HepG2 (cell line): ENCODE results near the gene TFDP1. TPM values are rescaled to one million over a fixed set of nuclear protein-coding genes. Genes with fewer than 3 reads are reported as not detected.

Experiments used
- ATAC-seq: fragments of 200-7000 bp; cut with Tn5 transposase; 3 replicates; pipeline ENCODE4 v1.9.1; 2020; ENCODE audit warnings: mild to moderate bottlenecking, moderate library complexity
- BruUV-seq: library from RNA; stranded (reverse); fragments of 400-500 nt; replicated peaks from 2 replicates; lab custom pipeline; 2021; lab: Mats Ljungman, UMichigan
- CTCF ChIA-PET: fragments of 300-600 bp; formaldehyde crosslinking; extraction: SDS; loops from one replicate; lab custom pipeline; 2021; ENCODE audit warnings: low total read pairs, inconsistent platforms, low intra/inter-chr PET ratio; lab: Yijun Ruan, JAX
- POLR2A ChIA-PET: fragments of 350-600 bp; sonication (Branson Sonifier 250); formaldehyde crosslinking; loops from one replicate; lab custom pipeline; 2020; ENCODE audit warnings: antibody characterized with exemption, inconsistent platforms; lab: Yijun Ruan, JAX
- DNase-seq: peaks from one replicate; pipeline ENCODE4 v3.0.0-alpha.2; 2015; ENCODE audit warnings: low spot score
- FAIRE-seq: peaks from 3 replicates; lab custom pipeline; 2011; peaks lifted over from hg19 to GRCh38; lab: Jason Lieb, UNC
- H2AFZ ChIP-seq: one replicate; pipeline ENCODE4 v1.6.1; 2011; ENCODE audit warnings: low read length, inconsistent platforms
- H3K27ac ChIP-seq: fragments of 300-600 bp; 3 replicates; pipeline ENCODE4 v1.8.0; 2011; ENCODE audit warnings: mixed run types, mild to moderate bottlenecking, mixed read lengths, low read length, inconsistent platforms; ENCODE audit not compliant: insufficient read depth; ENCODE audit errors: extremely low read length
- H3K27me3 ChIP-seq, 2 experiments: fragments of 200-600 bp in 1 of 2; 2 replicates in 1 of 2; 3 replicates in 1 of 2; pipeline versions ENCODE4 v1.6.0 to v1.8.0; 2011; ENCODE audit warnings: low read length in 2 of 2, mild to moderate bottlenecking in 2 of 2, moderate library complexity in 2 of 2, inconsistent platforms in 1 of 2; ENCODE audit not compliant: insufficient read depth in 2 of 2, control insufficient read depth in 1 of 2
- H3K36me3 ChIP-seq, 2 experiments: fragments of 200-600 bp in 1 of 2; replicated peaks in 1 of 2; 2 replicates in 1 of 2; 3 replicates in 1 of 2; pipeline versions ENCODE4 v1.5.1 to v1.8.0; 2011; ENCODE audit warnings: low read length in 2 of 2, inconsistent platforms in 1 of 2; ENCODE audit not compliant: insufficient read depth in 2 of 2, control insufficient read depth in 1 of 2
- H3K4me1 ChIP-seq: 2 replicates; pipeline ENCODE4 v1.5.1; 2012; ENCODE audit warnings: low read length, inconsistent platforms; ENCODE audit not compliant: insufficient read depth
- H3K4me2 ChIP-seq: 2 replicates; pipeline ENCODE4 v1.6.0; 2011; ENCODE audit warnings: low read depth, low read length, inconsistent platforms
- H3K4me3 ChIP-seq, 3 experiments: fragments of 200-600 bp in 1 of 3; sonication (generic), shearing (Covaris generic) in 1 of 3; replicated peaks in 1 of 3; 2 replicates each; pipeline ENCODE4 v1.5.1; 2011 to 2016; ENCODE audit warnings: low read length in 3 of 3, inconsistent platforms in 2 of 3, low read depth in 2 of 3, mild to moderate bottlenecking in 2 of 3, control low read depth in 1 of 3, mixed read lengths in 1 of 3; ENCODE audit not compliant: insufficient read depth in 1 of 3
- H3K79me2 ChIP-seq: one replicate; pipeline ENCODE4 v1.6.1; 2011; ENCODE audit warnings: low read length, inconsistent platforms; ENCODE audit not compliant: insufficient read depth
- H3K9ac ChIP-seq: 2 replicates; pipeline ENCODE4 v1.6.0; 2011; ENCODE audit warnings: mild to moderate bottlenecking, low read depth, low read length, inconsistent platforms; ENCODE audit not compliant: insufficient read depth
- H3K9me3 ChIP-seq: 2 replicates; pipeline ENCODE4 v1.5.1; 2012; ENCODE audit warnings: mild to moderate bottlenecking, low read length
- H4K20me1 ChIP-seq: 2 replicates; pipeline ENCODE4 v1.6.0; 2011; ENCODE audit warnings: inconsistent platforms, mild to moderate bottlenecking, low read length, moderate library complexity; ENCODE audit not compliant: insufficient read depth
- CERS6 ChIP-seq: sonication (generic); formaldehyde crosslinking; IDR thresholded peaks from 2 replicates; pipeline ENCODE4 v1.5.0; 2020; ENCODE audit warnings: missing genetic modification reagents
- TBX3 ChIP-seq: fragments of 450-650 bp; IDR thresholded peaks from 2 replicates; pipeline ENCODE4 v1.6.1; 2017; ENCODE audit warnings: antibody characterized with exemption, mild to moderate bottlenecking, inconsistent platforms, borderline replicate concordance
- TERF1 ChIP-seq: sonication (generic); formaldehyde crosslinking; IDR thresholded peaks from 2 replicates; pipeline ENCODE4 v1.8.0; 2022; ENCODE audit warnings: mild to moderate bottlenecking, missing genetic modification reagents, moderate library complexity
- ZSCAN12 ChIP-seq: sonication (generic); formaldehyde crosslinking; IDR thresholded peaks from 2 replicates; pipeline ENCODE4 v1.9.0; 2021; ENCODE audit warnings: mild to moderate bottlenecking, missing genetic modification reagents
- WGBS: methylation state at CpG from one replicate; pipeline ENCODE4 v1.1.6; 2017; ENCODE audit warnings: low lambda C conversion rate; 5-methylcytosine and 5-hydroxymethylcytosine counted together
- in situ Hi-C: cut with HindIII; loops from 2 replicates; pipeline ENCODE4 v1.10.0; 2017; ENCODE audit warnings: low pct_unique_long_range_greater_than_20kb; ENCODE audit not compliant: extremely low pct_ligation_motif_present
- intact Hi-C: fragments of 100-400 bp; cut with micrococcal nuclease; formaldehyde crosslinking; loops from one replicate; pipeline ENCODE4 v1.10.0; 2022; ENCODE audit not compliant: unreplicated experiment
- polyA plus RNA-seq, 8 experiments: library from polyadenylated mRNA; depleted of rRNA in 3 of 8; stranded (reverse) in 7 of 8; unstranded in 1 of 8; fragments of >200 nt; fragmentation: Illumina TruSeq in 4 of 8; extraction: Trizol in 4 of 8; gene quantifications; 2 replicates each; pipeline versions ENCODE4 v1.2.1 to v1.2.3, GENCODE V29; 2011 to 2016; ENCODE audit warnings: low read depth in 4 of 8, missing spikeins in 1 of 8, mixed read lengths in 1 of 8; ENCODE audit not compliant: insufficient read depth in 1 of 8
- total RNA-seq, 5 experiments: library from RNA; depleted of rRNA; stranded (reverse); fragments of >200 nt; fragmentation: Illumina TruSeq; extraction: Trizol; gene quantifications; 2 replicates each; pipeline ENCODE4 v1.2.3, GENCODE V29; 2016; ENCODE audit warnings: low read depth in 1 of 5

The TFDP1 gene
- total and polyA plus RNA-seq, 2 of the 13 experiments (the other 11 are each of a cell fraction or from before 2014, with no cell fraction given): 38.0 to 84.2 TPM

GRCh38 chr13:113652404-113653263, 68.1 kb downstream of the TFDP1 start:
- WGBS: 82% methylated on average over 19 of the region's 24 CpGs

More at GRCh38 chr13:113652404-113653263, 68.1 kb downstream of the TFDP1 start:
- BruUV-seq: no TSS peak
- no peak overlapping the region for H3K4me3 ChIP-seq
- H3K79me2 ChIP-seq: no peaks in the 10 kb centered on the region
- in situ Hi-C loops (no loop called here), intact Hi-C loops (no loop called here)
- no peak overlapping the region for H3K27ac ChIP-seq
- CTCF ChIA-PET: no interaction called here
- no peaks in the 10 kb centered on the region for H3K36me3 ChIP-seq
- FAIRE-seq: no peak
- no peak for ATAC-seq
- H3K9ac ChIP-seq: no peak overlapping the region
- peaks cover 0 to 7% of the 10 kb centered on the region in 2 experiments; a peak in 2 of 5 replicates for H3K27me3 ChIP-seq
- no peaks in the 10 kb centered on the region for H3K9me3 ChIP-seq
- no peaks in the 10 kb centered on the region for H4K20me1 ChIP-seq
- no peak overlapping the region for H2AFZ ChIP-seq
- DNase-seq: no peak
- POLR2A ChIA-PET: no interaction called here
- no peak for TF ChIP-seq ZSCAN12 (CRISPR knock-in tag)
- no peak for TF ChIP-seq CERS6 (CRISPR knock-in tag)
- TF ChIP-seq TBX3: 0 out of 2 replicates have a peak, but pooled peaks have one; percentile 15
- TF ChIP-seq TERF1 (CRISPR knock-in tag): no peak
- H3K4me2 ChIP-seq: no peak overlapping the region
- H3K4me1 ChIP-seq: no peaks in the 10 kb centered on the region
